Measurements from ENCODE around the gene NUP43.
A peak's percentile ranks its signal among the peaks of the same experiment; 100 is the strongest.
"Not testable (repeated sequence)": the region's sequence is repeated elsewhere in the genome, so short reads cannot be mapped to it uniquely, and the experiment has no call there.

NUP43 gene

DNA sequence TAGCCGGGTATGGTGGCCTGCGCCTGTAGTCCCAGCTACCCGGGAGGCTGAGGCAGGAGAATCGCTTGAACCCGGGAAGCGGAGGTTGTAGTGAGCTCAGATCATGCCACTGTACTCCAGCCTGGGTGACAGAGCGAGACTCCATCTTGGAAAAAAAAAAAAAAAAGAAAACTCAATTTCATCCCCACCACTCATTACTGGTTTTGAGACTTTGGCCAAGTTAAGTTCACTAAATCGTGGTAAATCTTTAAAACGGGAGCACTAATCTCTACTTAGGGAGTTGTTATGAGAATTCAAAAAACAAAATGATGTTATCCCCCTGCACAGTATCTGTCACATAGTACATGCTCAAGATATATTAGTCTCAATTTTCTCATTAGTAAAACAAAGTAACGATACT lies 1.1 kb downstream of the NUP43 start:
- not testable (repeated sequence) for DNase-seq

DNA sequence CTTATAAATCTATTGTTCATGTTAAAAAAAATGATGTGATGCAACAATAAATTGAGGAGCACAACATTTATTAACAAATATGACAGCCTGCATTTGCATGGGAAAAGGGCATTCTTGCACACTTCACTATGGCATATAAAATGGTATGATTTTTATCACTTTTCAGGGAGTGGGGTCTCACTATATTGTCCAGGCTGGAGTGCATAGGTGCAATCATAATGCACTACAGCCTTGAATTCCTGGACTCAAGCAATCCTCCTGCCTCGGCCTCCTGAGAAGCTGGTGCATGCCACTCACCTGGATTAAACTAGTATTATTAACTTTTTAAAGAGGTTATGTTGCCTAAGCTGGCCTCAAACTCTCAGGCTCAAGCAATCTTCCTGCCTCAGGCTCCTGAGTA lies 11.4 kb downstream of the NUP43 start:
- DNase-seq: no peak

DNA sequence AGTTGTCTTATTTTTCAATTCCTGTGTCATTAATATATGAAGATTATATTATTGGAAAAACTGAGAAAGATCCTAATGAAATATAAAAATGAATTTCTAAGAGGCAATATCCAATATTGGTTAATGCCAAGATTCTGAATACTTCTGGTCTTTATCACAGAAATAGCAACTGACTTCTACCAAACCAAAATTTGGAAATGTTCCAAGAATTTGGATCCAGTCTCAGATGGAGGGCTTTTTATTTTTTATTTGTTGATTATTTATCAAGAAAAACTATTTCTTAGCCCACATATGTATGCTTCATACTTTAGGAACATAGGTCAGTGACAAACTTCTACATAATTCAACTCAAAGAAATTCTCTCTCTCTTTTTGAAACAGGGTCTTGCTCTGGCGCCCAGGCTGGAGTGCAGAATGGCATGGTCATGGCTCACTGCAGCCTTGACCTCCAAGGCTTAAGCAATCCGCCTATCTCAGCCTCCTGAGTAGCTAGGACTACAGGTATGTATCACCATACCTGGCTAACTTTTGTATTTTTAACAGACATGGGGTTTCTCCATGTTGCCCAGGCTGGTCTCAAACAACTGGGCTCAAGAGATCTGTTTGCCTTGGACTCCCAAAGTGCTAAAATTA lies 13.1 kb downstream of the NUP43 start:
- no peak for DNase-seq

DNA sequence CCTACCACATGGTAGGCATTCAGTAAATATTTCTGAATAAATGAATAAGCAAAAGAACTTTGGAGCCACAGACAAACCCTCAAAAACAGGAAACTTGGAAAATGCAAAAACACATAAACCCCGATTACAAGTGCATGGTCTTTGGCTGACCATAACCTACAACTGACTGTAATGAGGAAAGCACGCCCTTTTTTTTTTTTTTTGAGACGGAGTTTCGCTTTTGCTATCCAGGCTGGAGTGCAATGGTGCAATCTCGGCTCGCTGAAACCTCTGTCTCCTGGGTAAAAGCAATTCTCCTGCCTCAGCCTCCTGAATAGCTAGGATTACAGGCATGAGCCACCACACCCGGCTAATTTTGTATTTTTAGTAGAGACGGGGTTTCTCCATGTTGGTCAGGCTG lies 16.5 kb downstream of the NUP43 start:
- DNase-seq: no peak

DNA sequence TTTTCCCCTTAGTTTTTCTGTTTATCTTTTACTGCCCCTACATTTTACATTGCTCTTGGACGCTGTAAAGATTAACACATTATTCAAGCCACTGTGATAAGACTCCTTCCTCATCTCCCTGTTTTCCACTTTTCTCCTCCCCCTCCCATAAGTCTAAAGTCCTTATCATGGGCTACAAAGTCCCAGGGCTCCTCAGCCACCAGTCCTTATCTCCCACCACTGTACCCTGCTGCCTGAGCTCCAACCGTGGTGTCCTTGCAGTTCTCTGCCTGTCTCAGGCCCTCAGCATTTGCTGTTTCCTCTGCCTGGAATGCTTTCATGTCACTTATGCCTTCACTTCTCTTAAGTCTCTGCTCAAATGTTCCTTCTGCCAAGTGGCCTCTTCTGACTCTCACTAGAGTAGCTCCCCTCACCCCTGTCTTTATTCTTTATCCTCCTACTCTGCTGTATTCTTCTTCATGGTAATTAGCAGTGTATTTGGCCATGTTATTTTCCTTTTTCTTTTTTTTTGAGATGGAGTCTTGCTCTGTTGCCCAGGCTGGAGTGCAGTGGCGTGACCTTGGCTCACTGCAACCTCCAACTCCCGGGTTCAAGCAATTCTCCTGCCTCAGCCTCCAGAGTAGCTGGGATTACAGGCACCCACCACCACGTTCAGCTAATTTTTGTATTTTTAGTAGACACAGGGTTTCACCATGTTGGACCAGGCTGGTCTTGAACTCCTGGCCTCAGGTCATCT lies 17.7 kb downstream of the NUP43 start:
- DNase-seq: no peak

DNA sequence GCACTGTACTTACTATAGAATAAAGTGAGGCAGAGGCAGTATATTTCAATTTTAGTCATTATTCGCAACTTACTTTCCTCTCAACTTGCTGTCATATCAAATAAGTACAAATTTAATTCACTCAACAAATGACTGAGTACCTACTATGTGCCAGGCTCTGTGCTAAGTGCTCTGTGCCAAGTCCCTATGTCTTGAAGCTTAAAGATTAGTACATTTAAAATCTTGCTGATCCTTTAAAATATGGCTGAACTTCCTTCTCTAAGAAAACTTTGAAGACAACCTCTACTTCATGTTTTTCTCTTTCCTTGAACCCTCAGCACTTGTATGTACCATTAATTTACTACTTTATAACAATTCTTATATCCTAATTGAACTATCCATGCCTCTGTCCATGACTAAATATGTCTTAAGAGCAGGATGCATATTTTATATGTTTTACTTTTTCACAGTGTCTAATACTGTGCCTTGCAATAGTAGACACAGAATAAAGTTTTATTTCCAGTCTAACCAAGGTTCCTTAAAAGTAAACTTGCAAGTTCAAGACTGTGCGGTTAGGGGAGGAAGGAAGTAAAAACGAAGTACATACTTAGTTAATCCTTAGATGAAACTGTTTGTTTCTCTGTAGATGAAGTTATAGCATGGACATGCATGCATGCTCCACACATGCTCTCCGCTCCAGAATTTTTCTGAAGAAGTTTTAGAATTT lies 18.4 kb downstream of the NUP43 start:
- DNase-seq: no peak

DNA sequence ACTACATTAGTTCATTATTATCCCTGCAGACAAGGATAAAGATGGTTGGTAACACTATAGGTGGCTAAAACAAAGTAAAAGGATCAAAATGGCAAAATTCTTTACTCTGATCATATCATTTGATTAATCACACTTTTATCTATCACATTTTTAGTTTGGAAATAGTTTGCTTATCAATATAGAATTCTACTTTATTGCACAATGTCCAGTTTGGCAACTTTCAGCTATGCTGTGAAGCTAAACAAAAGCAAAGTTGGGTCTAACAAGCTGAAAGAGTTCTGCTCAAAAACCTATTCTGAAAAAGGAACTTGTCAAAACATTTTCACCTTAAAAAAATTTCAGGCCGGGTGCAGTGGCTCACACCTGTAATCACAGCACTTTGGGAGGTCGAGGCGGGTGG lies 20.5 kb downstream of the NUP43 start:
- DNase-seq: no peak

DNA sequence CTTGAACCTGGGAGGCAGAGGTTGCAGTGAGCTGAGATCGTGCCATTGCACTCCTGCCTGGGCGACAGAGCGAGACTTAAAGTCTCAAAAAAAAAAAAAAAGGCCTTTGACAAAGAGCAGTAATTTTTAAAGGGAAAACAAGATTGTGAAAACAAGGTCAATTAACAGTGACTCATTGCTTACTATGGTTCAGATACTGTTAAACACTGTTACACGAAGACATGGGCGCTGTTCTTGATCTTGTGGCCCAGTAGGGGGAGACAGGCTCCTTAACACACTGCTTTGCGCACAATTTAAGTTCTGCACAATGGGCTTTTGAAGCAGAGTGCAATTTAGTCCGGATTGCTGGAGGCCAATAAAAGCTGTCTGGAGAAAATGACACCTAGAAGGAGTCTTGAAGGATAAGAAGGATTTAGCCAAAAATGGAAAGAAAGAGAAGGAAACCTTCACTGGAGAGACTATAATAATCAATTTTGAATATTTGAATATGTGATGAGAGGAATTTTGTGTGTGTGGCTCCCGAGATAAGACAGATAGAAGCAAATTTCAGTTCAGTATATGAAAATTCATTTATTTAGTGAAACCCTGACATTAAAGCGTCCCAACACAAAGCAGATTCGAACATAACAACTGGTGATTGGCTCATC lies 22.4 kb downstream of the NUP43 start:
- no peak for DNase-seq

DNA sequence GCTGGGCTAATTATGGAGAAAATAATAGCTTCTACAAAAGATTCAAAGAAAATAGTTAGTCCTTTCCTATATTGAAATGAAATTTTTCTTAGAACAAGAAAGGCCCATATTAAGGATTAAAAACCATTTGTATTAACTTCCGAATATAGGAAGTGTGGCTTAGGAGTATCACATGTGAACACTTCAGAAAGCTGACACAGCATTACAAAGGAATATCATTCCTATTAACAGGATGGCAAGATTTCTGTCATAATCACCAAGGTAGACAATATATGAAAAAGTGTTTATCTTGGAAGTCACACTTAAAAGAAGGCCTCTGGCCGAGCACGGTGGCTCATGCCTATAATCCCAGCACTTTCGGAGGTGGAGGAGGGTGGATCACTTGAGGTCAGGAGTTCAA lies 23.1 kb downstream of the NUP43 start:
- no peak for DNase-seq

DNA sequence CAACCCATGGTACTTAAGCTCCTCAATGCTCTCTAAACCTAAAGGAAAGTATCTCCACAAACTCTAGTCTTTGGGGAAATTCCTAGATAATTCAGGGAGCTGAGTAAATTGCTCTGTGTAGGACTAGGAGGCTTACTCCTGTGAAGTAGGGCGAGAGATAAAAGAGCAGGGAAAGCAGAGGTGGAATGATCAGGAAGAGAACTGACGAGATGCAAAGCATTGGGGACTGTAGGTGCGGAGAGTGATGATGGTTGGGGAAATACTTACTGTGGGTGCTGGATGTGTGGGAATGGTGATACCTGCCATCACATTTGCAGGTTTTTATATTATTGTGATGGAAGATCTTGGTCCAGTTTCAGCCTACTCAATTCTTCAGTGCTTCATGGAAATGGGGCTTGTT lies 26.8 kb downstream of the NUP43 start:
- DNase-seq: no peak

DNA sequence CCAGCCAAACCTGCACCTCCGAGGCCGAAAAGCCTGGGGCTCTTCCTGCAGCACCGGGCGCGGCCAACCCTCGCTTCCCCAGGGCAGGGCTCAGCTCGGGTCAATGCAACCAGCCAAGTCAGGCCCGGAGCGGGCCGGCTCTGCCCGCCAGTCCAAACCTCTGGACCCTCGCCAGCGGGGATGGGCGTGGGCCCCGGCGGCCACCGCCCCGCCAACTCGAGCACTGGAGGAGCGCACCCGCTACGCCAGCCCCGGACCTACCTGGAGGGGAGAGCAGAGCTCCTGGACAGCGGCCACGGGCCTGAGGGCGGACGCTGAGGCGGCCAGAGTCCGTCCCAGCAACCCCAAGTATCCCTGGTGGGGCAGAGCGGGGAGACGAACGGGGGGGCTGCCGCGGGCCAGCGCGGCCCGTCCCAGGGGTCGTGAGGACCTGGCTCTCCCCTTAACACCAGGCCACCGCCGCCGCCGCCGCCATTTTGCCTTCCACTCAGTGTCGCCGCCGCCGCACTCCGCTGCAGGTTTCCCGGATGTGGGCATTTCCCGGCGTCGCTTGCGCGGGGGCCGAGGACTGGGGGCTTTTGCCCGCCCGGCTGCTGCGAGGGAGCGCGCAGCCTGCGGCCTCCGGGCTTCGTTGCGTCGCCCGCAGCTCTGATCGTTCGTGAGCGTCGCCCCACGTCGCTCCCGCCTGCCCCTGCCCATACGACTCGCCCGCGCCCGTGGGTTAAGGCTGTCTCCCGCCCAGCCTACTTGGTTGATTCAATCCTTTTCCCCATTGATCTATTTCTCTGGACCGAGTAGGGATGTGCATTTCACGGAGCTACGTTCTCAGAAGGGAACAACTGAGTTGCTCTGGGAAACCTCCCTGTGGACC lies 28.5 kb downstream of the NUP43 start, which contains the start of gene LATS1:
TSS of gene LATS1 (minus strand) at position 514 of the 871 bp plus-strand sequence. CDS start 15,975 bp downstream, outside the sequence.
- peak; percentile 93 for DNase-seq

DNA sequence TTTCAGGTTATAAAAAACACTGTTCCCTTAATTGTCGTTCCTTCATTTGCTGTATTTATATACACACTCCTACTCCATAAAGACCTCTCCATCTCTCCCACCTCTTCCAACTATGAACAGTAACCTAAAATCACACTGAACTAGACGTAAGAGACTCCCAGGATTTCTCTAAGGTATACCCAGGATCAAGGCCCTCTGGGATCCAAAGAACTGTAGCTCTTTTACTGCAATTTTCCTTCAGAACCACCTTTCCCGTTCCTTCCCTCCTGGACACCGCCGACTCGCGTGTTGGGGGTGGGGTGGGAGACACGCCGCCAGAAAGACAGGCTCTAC lies 29.1 kb downstream of the NUP43 start:
- DNase-seq: no peak

DNA sequence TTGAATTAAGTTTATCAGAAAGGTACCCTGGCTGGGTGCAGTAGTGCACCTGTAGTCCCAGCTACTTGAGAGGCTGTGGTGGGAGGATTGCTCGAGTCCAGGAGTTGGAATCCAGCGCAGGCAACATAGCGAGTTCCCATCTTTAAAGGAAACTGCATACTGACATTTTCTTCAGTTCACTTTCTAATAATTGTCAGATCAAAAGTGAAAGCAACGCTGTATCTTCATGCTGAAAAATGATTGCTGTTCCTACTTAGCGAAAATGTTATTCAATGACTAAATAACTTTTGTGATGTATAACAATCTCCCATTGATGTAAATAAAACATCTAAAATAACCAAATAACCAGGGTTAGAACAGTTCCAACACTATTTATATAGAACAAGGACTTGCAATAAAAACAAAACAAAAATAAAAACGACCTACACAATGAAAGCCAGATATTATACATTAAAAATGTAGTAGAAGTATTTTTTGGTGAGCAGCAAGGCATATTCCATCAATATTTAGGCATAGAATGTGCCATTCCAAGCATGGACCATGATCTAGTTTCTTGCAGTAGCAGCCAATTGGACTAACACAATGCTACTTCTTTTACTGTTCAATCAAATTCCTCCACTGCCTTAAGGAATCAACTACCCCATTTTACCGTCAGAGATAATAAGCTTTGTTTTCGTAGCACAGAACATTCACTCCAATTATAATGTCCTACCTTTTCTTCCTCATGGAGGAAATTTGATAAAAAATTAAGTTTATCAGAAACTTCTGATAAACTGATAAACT lies 30.0 kb downstream of the NUP43 start:
- DNase-seq: no peak

DNA sequence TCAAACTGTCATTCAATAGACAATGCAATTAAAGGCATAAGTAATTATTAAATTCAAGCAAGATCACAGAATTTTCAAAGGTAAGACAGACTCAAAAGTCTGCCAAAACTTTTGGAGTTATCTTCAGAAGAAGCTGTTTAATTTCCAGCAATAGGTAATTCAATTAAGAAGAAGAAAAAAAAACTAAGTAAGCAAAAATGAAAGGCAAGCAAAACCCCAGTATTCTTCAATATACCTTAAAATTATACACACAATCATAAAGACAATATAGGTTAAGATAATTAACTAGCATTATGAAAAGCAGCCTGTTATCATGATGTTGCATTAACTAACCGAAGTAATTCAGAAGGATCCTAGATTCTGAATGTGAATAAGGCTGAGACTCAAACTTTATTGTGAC lies 31.9 kb downstream of the NUP43 start:
- no peak for DNase-seq

DNA sequence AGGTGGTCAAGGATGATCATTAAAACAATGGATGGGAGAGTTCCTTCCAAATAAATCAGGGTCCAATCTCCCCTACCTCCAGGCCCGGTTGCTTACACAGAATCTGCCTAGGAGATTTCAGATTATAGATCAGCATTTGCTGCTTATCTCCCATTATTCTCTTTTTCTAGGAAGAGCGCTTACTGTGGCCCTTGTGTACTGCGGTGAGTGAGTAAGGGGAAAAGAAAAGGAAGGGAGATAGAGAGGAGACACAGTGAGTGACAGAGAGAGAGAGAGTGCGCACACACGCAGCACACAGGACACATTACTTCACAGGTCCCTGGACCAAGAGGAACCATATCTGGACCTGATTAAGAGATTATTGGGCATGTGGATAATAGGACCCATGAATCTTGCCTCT lies 34.6 kb downstream of the NUP43 start:
- no peak for DNase-seq

DNA sequence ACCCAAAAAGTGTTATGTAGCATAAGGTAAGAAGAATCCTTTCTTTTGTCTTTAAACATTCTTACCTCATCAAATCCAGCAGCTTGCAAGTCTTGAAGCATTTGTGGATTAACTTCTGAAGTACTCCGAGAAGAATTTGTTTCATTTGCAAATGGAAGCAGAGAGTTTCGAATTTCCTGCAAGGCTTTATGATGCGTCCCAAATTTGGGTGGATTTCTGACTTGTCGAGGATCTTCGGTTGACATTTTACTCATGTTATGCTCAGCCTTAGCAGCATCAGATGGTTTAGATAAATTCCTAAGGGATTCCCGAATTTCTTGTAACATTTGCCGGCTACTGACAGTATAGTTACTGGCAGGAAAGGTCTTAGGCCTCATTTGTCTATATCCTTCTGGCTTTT lies 44.6 kb downstream of the NUP43 start:
- DNase-seq: no peak

DNA sequence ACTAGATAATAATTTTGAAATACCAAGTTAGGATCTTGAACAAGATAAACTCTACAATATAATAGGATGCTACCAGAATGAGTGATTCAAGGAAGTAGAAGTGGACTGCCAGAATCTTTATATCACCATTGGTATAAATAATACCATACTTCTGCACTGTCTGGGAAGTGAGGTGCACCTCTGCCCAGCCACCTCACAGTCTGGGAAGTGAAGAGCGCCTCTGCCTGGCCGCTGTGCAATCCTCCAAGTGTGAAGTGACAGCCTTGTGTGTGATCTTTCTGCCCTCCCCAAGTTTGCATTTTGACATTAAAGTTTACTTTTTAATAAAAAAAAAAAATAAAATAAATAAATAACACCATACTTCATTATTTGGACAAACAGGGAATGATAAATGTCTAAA lies 47.2 kb downstream of the NUP43 start:
- no peak for DNase-seq

DNA sequence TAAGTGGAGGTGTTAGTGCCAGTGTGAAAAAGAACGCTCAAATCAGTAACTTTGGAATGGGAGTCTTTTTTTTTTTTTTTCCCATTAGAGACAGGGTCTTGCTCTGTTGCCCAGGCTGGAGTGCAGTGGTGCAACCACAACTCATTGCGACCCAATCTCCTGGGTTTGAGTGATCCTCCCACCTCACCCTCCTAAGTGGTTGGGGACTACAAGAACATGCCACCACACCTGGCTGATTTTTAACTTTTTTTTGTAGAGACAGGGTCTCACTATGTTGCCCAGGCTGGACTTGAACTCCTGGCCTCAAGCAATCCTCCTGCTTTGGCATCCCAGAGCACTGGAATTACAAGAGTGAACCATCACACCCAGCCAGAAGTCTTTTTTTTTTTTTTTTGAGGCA lies 48.2 kb downstream of the NUP43 start:
- no peak for DNase-seq

DNA sequence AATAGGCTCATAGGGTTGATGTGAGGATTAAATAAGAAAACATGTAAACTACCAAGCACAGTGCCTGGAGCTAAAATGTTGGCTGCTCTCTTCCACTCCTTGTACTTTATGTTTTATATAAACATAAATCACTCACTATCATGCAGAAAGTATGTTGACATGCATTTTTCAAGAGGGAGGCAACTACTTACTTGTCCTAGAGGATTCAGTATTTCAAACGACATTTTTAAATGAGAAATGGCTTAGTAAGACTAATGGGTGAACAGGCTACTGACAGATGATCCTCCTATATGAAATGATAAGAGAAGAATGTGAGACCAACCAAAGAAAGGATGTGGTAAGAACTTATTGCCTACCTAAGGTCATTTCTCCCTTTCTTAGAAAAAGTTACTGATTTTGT lies 49.4 kb downstream of the NUP43 start:
- DNase-seq: no peak

DNA sequence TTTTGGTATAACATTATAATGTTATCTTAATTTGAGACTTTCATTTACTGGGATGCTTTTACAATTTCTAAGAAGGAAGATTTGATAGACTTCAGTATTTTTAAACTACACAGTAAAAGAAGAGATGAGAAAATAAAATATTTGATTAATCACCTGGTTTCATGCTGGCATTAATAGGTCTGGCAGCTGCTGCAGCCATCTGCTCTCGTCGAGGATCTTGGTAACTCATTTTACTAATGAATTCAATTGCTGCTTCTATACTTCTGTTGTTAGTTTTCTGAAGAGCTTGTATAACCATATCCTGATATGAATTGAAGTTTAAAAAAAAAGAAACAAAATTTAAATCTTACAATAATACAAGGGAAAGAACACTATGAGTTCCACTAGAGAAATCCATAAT lies 51.4 kb downstream of the NUP43 start:
- no peak for DNase-seq

DNA sequence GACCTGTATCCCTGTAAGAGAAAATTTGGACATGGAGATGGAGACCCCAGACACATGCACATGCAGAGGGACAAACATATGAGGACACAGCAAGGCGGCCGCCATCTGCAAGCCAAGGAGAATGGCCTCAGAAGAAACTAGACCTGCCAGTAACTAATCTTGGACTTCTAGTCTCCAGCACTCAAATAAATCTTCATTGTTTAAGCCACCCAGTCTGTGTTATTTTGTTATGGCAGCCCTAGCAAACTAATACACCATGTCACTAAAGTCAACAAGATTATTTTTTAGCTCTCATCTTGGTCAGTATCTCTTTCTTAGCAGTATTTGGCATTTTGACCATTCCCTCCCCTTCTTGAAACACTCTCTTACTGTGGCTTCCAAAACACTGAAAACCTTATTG lies 55.1 kb downstream of the NUP43 start:
- DNase-seq: no peak

DNA sequence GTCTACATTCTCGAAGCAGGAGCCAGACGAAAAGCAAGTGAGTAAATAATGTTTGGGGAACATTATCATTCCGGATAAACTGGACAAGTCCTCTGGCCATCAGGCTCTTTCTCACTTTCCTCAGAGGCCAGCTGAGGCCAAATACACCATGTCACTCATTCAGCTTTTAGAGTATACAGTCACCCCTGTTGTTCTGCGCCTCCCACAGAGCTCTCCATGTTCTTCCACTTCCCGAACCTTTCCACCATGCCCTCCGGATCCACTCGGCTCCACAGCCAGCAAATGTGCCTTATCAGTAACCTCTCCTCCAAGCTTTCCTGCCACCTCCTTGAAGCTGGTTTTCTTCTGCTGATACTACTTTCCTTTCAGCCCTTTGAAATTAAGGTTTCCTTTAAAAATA lies 60.1 kb downstream of the NUP43 start:
- DNase-seq: no peak
